HL-60 (cell line): ENCODE measurements around the gene PF4V1.

Experiments
- DNase-seq, 2 experiments: peaks; one replicate each; pipeline ENCODE4 v3.0.0-alpha.2; 2010 to 2020; ENCODE audit warnings: low read depth in 1 of 2, low spot score in 1 of 2
- H3K27ac ChIP-seq: fragments of 250-450 bp; sonication (Bioruptor Pico); replicated peaks from 2 replicates; pipeline ENCODE4 v1.5.1; 2020; ENCODE audit warnings: mild to moderate bottlenecking, moderate library complexity
- H3K27me3 ChIP-seq: fragments of 250-450 bp; sonication (Bioruptor Pico); 2 replicates; pipeline ENCODE4 v1.5.1; 2021; ENCODE audit warnings: mild to moderate bottlenecking, moderate library complexity; ENCODE audit not compliant: insufficient read depth, poor library complexity, severe bottlenecking
- H3K4me3 ChIP-seq: replicated peaks from 2 replicates; pipeline ENCODE4 v1.5.1; 2011; ENCODE audit warnings: mild to moderate bottlenecking, control low read depth, low read length; ENCODE audit not compliant: insufficient read depth
- GABPA ChIP-seq: IDR thresholded peaks from 2 replicates; pipeline ENCODE4 v1.6.1; 2012; ENCODE audit warnings: low read depth
- POLR2AphosphoS5 ChIP-seq: IDR thresholded peaks from 2 replicates; pipeline ENCODE4 v1.6.1; 2012; ENCODE audit warnings: low read depth
- SPI1 ChIP-seq: IDR thresholded peaks from 2 replicates; pipeline ENCODE4 v1.6.1; 2012; ENCODE audit warnings: low read depth, mild to moderate bottlenecking, borderline replicate concordance
- TF ChIP-seq, protein P1 (sequence below): IDR thresholded peaks from one replicate; pipeline ENCODE4 v1.5.1; 2011; ENCODE audit warnings: low read length, control low read depth, inconsistent platforms; ENCODE audit not compliant: insufficient read depth
- TF ChIP-seq, protein P2 (sequence below): IDR thresholded peaks from 2 replicates; pipeline ENCODE4 v1.6.1; 2012; ENCODE audit warnings: low read depth; ENCODE audit not compliant: insufficient replicate concordance

The PF4V1 gene

DNA sequence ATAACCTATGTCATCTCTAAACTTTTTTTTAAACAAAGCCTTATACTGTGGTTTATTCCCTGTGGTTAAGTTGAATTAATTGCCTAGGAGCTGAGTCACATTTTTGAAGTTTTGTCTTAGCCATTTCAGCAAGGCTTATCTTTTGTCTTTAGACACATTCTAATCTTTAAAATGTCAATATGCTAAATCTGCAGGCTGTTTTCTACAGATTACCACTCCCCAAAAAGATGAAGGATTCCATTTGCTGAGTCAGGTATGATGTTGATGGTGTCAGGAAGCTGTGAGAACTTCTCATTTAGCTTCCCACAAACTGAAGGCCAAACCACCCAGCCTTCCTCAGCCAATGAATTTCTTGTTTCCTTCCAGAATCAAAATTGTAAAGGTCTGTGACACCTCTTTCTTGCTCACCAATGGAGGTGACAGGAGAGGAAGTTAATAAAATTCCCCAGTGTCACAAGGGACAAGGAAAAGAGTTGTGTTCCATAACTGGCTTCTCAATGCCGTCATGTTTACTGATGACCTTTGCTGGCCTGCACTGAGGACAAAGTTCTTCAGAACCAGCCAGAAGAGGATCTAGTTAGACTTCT lies 20.4 kb upstream of the PF4V1 start:
- H3K4me3 ChIP-seq: no peak overlapping the region
- H3K27ac ChIP-seq: no peak overlapping the region
- no peak for DNase-seq
- no peak for TF ChIP-seq POLR2AphosphoS5
- TF ChIP-seq, protein P1, sequence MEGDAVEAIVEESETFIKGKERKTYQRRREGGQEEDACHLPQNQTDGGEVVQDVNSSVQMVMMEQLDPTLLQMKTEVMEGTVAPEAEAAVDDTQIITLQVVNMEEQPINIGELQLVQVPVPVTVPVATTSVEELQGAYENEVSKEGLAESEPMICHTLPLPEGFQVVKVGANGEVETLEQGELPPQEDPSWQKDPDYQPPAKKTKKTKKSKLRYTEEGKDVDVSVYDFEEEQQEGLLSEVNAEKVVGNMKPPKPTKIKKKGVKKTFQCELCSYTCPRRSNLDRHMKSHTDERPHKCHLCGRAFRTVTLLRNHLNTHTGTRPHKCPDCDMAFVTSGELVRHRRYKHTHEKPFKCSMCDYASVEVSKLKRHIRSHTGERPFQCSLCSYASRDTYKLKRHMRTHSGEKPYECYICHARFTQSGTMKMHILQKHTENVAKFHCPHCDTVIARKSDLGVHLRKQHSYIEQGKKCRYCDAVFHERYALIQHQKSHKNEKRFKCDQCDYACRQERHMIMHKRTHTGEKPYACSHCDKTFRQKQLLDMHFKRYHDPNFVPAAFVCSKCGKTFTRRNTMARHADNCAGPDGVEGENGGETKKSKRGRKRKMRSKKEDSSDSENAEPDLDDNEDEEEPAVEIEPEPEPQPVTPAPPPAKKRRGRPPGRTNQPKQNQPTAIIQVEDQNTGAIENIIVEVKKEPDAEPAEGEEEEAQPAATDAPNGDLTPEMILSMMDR: no peak
- TF ChIP-seq SPI1: peak; percentile 6; the same call in 1 of the 2 replicates
- H3K27me3 ChIP-seq: no peaks in the 10 kb centered on the region

GRCh38 chr4:73836373-73837279 lies 16.5 kb upstream of the PF4V1 start, which contains the start of gene CXCL6:
Gene CXCL6 (plus strand): TSS chr4:73836678. CDS start chr4:73836751, 73 bp downstream.
- peak in 1 of 2 experiments; percentile 80 for DNase-seq
- Histone ChIP-seq H3K27ac (peak within 1 kb of the TSS; percentile 75), H3K4me3 (peak within 1 kb of the TSS; percentile 45), H3K27me3 (no peaks in the 10 kb centered on the region)
- TF ChIP-seq GABPA (no peak), SPI1 (peak; percentile 11; the same call in 1 of the 2 replicates)
- TF ChIP-seq, protein P2, sequence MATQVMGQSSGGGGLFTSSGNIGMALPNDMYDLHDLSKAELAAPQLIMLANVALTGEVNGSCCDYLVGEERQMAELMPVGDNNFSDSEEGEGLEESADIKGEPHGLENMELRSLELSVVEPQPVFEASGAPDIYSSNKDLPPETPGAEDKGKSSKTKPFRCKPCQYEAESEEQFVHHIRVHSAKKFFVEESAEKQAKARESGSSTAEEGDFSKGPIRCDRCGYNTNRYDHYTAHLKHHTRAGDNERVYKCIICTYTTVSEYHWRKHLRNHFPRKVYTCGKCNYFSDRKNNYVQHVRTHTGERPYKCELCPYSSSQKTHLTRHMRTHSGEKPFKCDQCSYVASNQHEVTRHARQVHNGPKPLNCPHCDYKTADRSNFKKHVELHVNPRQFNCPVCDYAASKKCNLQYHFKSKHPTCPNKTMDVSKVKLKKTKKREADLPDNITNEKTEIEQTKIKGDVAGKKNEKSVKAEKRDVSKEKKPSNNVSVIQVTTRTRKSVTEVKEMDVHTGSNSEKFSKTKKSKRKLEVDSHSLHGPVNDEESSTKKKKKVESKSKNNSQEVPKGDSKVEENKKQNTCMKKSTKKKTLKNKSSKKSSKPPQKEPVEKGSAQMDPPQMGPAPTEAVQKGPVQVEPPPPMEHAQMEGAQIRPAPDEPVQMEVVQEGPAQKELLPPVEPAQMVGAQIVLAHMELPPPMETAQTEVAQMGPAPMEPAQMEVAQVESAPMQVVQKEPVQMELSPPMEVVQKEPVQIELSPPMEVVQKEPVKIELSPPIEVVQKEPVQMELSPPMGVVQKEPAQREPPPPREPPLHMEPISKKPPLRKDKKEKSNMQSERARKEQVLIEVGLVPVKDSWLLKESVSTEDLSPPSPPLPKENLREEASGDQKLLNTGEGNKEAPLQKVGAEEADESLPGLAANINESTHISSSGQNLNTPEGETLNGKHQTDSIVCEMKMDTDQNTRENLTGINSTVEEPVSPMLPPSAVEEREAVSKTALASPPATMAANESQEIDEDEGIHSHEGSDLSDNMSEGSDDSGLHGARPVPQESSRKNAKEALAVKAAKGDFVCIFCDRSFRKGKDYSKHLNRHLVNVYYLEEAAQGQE: no peak

GRCh38 chr4:73839071-73839470 lies 14.0 kb upstream of the PF4V1 start:
- H3K4me3 ChIP-seq: no peak overlapping the region
- TF ChIP-seq, protein P1: no peak
- no peak for TF ChIP-seq POLR2AphosphoS5
- no peak for TF ChIP-seq SPI1
- TF ChIP-seq GABPA: no peak
- TF ChIP-seq, protein P2: no peak
- no peak overlapping the region for H3K27ac ChIP-seq
- no peak for DNase-seq
- no peaks in the 10 kb centered on the region for H3K27me3 ChIP-seq

DNA sequence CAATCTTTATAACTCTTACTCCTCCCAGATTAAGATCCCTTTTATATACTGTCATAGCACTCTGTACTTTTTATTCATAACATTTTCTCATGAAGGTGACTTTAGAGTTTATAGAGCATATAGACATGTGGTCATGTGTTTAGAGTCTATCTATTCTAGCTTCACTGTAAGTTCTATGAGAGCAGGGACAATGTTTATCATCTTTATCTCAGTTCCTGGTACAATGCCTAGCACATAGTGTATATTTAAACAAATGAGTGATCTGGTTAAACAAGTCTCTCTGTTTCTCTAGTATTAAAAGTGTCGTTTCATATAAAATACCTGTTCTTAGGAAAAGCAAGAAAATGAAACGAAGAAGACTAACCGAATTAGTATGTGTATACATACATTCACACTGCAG lies 13.4 kb upstream of the PF4V1 start:
- Histone ChIP-seq H3K27ac (no peak overlapping the region), H3K27me3 (no peaks in the 10 kb centered on the region), H3K4me3 (no peak overlapping the region)
- TF ChIP-seq, protein P2: no peak
- TF ChIP-seq POLR2AphosphoS5: no peak
- no peak for TF ChIP-seq SPI1
- TF ChIP-seq GABPA: no peak
- TF ChIP-seq, protein P1: no peak
- no peak for DNase-seq
